Stomach (tissue), 9 donors: ENCODE data around the gene OBP2A. TPM values are rescaled to one million over a fixed set of nuclear protein-coding genes. Genes with fewer than 3 reads are reported as not detected.

Experiments used
- DNase-seq, 2 donors: peaks; one replicate each; pipeline versions ENCODE4 v3.0.0 to v3.0.0-alpha.2; 2013 to 2019
- H3K27ac ChIP-seq, 5 donors: fragments of 200-600 bp in 4 of 5; sonication (generic) in 4 of 5; one replicate each; pipeline ENCODE4 v1.5.1; 2013 to 2019; ENCODE audit warnings: mild to moderate bottlenecking in 1 of 5, moderate library complexity in 1 of 5
- H3K27me3 ChIP-seq, 3 donors: fragments of 200-600 bp; sonication (generic); one replicate each; pipeline ENCODE4 v1.5.1; 2017 to 2019; ENCODE audit warnings: mixed run types in 1 of 3
- H3K36me3 ChIP-seq, 4 donors: fragments of 200-600 bp; sonication (generic); 1 replicate in 3 of 4; 2 replicates in 1 of 4; pipeline ENCODE4 v1.5.1; 2016 to 2019
- H3K4me1 ChIP-seq, 4 donors: fragments of 200-600 bp; sonication (generic); one replicate each; pipeline ENCODE4 v1.5.1; 2016 to 2019
- H3K4me3 ChIP-seq, 4 donors: fragments of 200-600 bp; sonication (generic) in 3 of 4; one replicate each; pipeline ENCODE4 v1.5.1; 2016 to 2019; ENCODE audit warnings: mild to moderate bottlenecking in 1 of 4
- H3K9me3 ChIP-seq, 4 donors: fragments of 200-600 bp; sonication (generic); one replicate each; pipeline ENCODE4 v1.5.1; 2016 to 2019
- EP300 ChIP-seq: sonication (generic); formaldehyde crosslinking; IDR thresholded peaks from one replicate; pipeline ENCODE4 v1.6.1; 2017; ENCODE audit warnings: antibody characterized with exemption
- POLR2A ChIP-seq, 4 donors: fragments of 450-650 bp; IDR thresholded peaks; one replicate each; pipeline ENCODE4 v1.6.1; 2016; ENCODE audit warnings: antibody characterized with exemption in 4 of 4, control low read depth in 2 of 4, mild to moderate bottlenecking in 1 of 4, moderate library complexity in 1 of 4
- POLR2AphosphoS5 ChIP-seq, 3 donors: sonication (generic); formaldehyde crosslinking; IDR thresholded peaks; one replicate each; pipeline ENCODE4 v1.6.1; 2016; ENCODE audit warnings: antibody characterized with exemption in 3 of 3
- WGBS, 5 donors: extraction: QIAGEN DNeasy Blood & Tissue Kit in 3 of 5; methylation state at CpG; one replicate each; pipeline versions ENCODE4 v1.1.5 to v1.1.7; 2013 to 2018; 5-methylcytosine and 5-hydroxymethylcytosine counted together
- intact Hi-C: fragments of 100-400 bp; cut with DNase I; formaldehyde crosslinking; loops from one replicate; pipeline ENCODE4 v1.15.1; 2023; ENCODE audit warnings: low total_unique reads
- polyA plus RNA-seq, 3 donors: library from polyadenylated mRNA; stranded (reverse); fragments of 200-250 nt; gene quantifications; one replicate each; pipeline ENCODE4 v1.2.3, GENCODE V29; 2013
- total RNA-seq, 5 donors: library from RNA; depleted of rRNA; stranded (reverse); fragments of >200 nt; gene quantifications; one replicate each; pipeline versions ENCODE4 v1.1.0 to v1.2.3, GENCODE V29; 2014 to 2016
- TF ChIP-seq, protein P1 (sequence below), 7 experiments: fragments of 450-650 bp in 4 of 7; fragments of 200-600 bp in 3 of 7; sonication (generic) in 3 of 7; IDR thresholded peaks; one replicate each; pipeline ENCODE4 v1.5.1; 2016 to 2019; ENCODE audit warnings: antibody characterized with exemption in 7 of 7, control low read depth in 2 of 7, mild to moderate bottlenecking in 1 of 7
- donor health status: healthy with polysubstance abuse.
- donor health status: Bipolar disorder and iron deficiency.
- donor health status: healthy.

The OBP2A gene
- total and polyA plus RNA-seq, 8 donors, result not detected

DNA sequence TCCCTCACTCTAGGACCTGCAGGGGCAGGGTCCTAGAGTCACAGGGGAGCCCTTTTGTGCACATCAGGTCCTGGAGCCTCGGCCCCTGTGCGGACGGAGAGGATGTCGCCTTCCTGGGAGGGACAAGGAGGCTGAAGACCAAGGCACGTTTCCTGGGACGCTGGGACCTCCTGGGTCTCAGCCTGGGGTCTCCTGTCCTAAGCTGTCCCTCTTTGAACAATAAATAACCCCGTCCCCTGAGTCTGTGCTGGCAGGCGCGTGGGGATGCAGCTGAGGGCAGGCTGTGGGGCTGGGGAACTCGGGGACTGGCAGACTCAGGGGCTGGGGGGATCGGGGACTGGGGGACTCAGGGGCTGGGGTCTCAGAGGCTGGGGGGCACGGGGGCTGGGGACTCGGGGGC, 46.7 kb downstream of the OBP2A start:
- Histone ChIP-seq H3K4me3 (no peak overlapping the region), H3K36me3 (no peaks in the 10 kb centered on the region), H3K4me1 (no peaks in the 10 kb centered on the region), H3K9me3 (peaks cover 0 to 5% (median 2%) of the 10 kb centered on the region in 4 donors), H3K27me3 (peaks cover 0 to 58% (median 13%) of the 10 kb centered on the region in 3 donors), H3K27ac (no peak overlapping the region)
- DNase-seq, result no peak
- TF ChIP-seq POLR2A (IDR thresholded peaks at IDR 0.05), result no peak
- TF ChIP-seq, protein P1, sequence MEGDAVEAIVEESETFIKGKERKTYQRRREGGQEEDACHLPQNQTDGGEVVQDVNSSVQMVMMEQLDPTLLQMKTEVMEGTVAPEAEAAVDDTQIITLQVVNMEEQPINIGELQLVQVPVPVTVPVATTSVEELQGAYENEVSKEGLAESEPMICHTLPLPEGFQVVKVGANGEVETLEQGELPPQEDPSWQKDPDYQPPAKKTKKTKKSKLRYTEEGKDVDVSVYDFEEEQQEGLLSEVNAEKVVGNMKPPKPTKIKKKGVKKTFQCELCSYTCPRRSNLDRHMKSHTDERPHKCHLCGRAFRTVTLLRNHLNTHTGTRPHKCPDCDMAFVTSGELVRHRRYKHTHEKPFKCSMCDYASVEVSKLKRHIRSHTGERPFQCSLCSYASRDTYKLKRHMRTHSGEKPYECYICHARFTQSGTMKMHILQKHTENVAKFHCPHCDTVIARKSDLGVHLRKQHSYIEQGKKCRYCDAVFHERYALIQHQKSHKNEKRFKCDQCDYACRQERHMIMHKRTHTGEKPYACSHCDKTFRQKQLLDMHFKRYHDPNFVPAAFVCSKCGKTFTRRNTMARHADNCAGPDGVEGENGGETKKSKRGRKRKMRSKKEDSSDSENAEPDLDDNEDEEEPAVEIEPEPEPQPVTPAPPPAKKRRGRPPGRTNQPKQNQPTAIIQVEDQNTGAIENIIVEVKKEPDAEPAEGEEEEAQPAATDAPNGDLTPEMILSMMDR (IDR thresholded peaks at IDR 0.05), result no peak
- TF ChIP-seq POLR2AphosphoS5 (IDR thresholded peaks at IDR 0.05), result no peak
- TF ChIP-seq EP300, result no peak
- 60 to 85% (median 76%) methylated on average over 1 to 13 of the region's 13 CpGs for WGBS, 5 donors
- intact Hi-C loops, result no loop called here

DNA sequence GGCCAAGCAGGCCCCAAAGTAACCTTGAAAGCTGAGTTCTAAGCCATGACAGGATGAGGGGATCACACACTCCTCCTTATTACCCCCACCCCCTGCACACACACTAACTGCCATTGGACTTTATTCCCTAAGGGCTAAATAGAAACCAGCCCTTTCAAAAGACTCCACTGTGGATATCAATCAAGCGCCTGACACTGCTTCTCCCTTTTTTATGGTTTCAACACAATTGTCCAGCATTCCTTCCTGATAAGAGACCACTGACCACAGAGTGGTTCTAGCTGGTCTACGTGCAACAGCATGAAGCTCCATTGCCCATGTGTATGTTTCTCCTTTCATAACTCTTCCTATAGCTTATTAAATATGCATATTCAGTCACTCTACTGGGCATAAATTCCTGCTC, 50.3 kb downstream of the OBP2A start:
- intact Hi-C loops, result no loop called here
- H3K27me3 ChIP-seq, result peaks cover 0 to 53% (median 19%) of the 10 kb centered on the region in 3 donors
- H3K27ac ChIP-seq, result no peak overlapping the region
- no peak overlapping the region for H3K4me3 ChIP-seq
- no peaks in the 10 kb centered on the region for H3K4me1 ChIP-seq
- no peak for DNase-seq
- 31 to 57% (median 42%) methylated on average over 2 of the region's 2 CpGs for whole genome bisulfite sequencing, 5 donors
- H3K9me3 ChIP-seq, result peaks cover 0 to 5% (median 2%) of the 10 kb centered on the region in 4 donors
- TF ChIP-seq POLR2AphosphoS5 (IDR thresholded peaks at IDR 0.05) (no peak), POLR2A (IDR thresholded peaks at IDR 0.05) (no peak), EP300 (no peak)
- TF ChIP-seq, protein P1 (IDR thresholded peaks at IDR 0.05), result no peak
- H3K36me3 ChIP-seq, result no peaks in the 10 kb centered on the region

Other genes with a start within 250 kb of the OBP2A start
- gene PPP1R26, start 66.3 kb upstream of the OBP2A start, total RNA-seq, result 10 to 100 TPM; 11.6 to 22.8 (median 15.4) TPM
- gene PPP1R26, start 66.3 kb upstream of the OBP2A start, polyA plus RNA-seq, result 1 to 10 TPM; 5.3 to 7.4 (median 6.8) TPM
- gene MRPS2, start 45.4 kb upstream of the OBP2A start, total RNA-seq, result 10 to 100 TPM in 3 of 5 donors, 1 to 10 TPM in 2; 1.8 to 46.3 (median 36.2) TPM
- 10 to 100 TPM; 35.7 to 54.7 (median 44.0) TPM for gene MRPS2, start 45.4 kb upstream of the OBP2A start, polyA plus RNA-seq
- gene LCN1, start 24.7 kb upstream of the OBP2A start, total RNA-seq, result not detected
- gene LCN1, start 24.7 kb upstream of the OBP2A start, polyA plus RNA-seq, result not detected
- not detected for gene PAEP, start 15.6 kb downstream of the OBP2A start, total RNA-seq
- gene PAEP, start 15.6 kb downstream of the OBP2A start, polyA plus RNA-seq, result not detected
- not detected for gene GLT6D1, start 93.4 kb downstream of the OBP2A start, total RNA-seq
- gene GLT6D1, start 93.4 kb downstream of the OBP2A start, polyA plus RNA-seq, result not detected
- gene LCN9, start 117.2 kb downstream of the OBP2A start, total RNA-seq, result not detected
- gene LCN9, start 117.2 kb downstream of the OBP2A start, polyA plus RNA-seq, result not detected
- not detected for gene SOHLH1, start 153.4 kb downstream of the OBP2A start, total RNA-seq
- gene SOHLH1, start 153.4 kb downstream of the OBP2A start, polyA plus RNA-seq, result not detected
- gene KCNT1, start 156.1 kb downstream of the OBP2A start, total RNA-seq, result 10 to 100 TPM in 1 of 5 donors, under 1 TPM in 1, not detected in 3; 0.55 to 12.9 TPM
- under 1 TPM in 2 of 3 donors, not detected in 1; 0.10 to 0.19 TPM for gene KCNT1, start 156.1 kb downstream of the OBP2A start, polyA plus RNA-seq